Measurements from ENCODE around the gene GFAP. TPM values are rescaled to one million over a fixed set of nuclear protein-coding genes. Genes with fewer than 3 reads are reported as not detected.

The GFAP gene
- total RNA-seq, 1 experiment from 2014 or later = not detected

DNA sequence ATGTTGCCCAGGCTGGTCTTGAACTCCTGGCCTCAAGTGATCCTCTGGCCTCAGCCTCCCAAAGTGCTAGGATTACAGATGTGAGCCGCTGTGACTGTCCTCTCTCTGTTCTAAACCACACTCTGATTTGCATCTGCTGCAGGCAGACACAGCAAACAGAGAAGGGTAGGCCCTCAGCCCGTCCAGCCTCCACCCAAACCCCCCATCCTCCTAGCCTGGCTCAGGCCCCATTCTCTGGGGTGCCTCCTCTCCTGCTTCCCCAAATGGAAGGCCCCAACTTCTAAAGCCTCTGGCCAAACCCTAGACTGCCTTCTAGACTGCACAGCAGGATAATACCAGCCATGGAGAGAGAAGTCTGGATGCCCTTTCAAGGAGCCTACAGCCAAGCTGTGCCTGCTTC is 4.1 kb upstream of the GFAP start:
- intact Hi-C loops (cut with micrococcal nuclease; ENCODE audit: unreplicated experiment) = loop anchor here (10.0 kb wide), 1 partner anchor 215 kb away; the partner anchor contains the start of genes ACBD4 and PLCD3
- H3K4me1 Mint-ChIP-seq (ENCODE audit: low read depth, unreplicated experiment) = peaks cover 25% of the 10 kb centered on the region
- TF ChIP-seq, protein P1, sequence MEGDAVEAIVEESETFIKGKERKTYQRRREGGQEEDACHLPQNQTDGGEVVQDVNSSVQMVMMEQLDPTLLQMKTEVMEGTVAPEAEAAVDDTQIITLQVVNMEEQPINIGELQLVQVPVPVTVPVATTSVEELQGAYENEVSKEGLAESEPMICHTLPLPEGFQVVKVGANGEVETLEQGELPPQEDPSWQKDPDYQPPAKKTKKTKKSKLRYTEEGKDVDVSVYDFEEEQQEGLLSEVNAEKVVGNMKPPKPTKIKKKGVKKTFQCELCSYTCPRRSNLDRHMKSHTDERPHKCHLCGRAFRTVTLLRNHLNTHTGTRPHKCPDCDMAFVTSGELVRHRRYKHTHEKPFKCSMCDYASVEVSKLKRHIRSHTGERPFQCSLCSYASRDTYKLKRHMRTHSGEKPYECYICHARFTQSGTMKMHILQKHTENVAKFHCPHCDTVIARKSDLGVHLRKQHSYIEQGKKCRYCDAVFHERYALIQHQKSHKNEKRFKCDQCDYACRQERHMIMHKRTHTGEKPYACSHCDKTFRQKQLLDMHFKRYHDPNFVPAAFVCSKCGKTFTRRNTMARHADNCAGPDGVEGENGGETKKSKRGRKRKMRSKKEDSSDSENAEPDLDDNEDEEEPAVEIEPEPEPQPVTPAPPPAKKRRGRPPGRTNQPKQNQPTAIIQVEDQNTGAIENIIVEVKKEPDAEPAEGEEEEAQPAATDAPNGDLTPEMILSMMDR (IDR thresholded peaks at IDR 0.05; ENCODE audit: unreplicated experiment) = no peak
- no peaks in the 10 kb centered on the region for H3K9me3 Mint-ChIP-seq (ENCODE audit: low read depth, unreplicated experiment)
- peaks cover 14% of the 10 kb centered on the region for H3K36me3 Mint-ChIP-seq (ENCODE audit: insufficient read depth, unreplicated experiment)
- DNase-seq = no peak
- H3K4me3 Mint-ChIP-seq (ENCODE audit: low read depth, unreplicated experiment) = no peak overlapping the region
- no peak overlapping the region for H3K27ac Mint-ChIP-seq (ENCODE audit: unreplicated experiment)
- no TSS peak for BruUV-seq (replicated peaks)
- CTCF ChIA-PET = interaction anchor here (0.9 to 3.3 kb wide), 7 partner anchors 19 to 216 kb away, joined by 3 to 78 read pairs (median 4); partner anchors contain the start of gene ACBD4
- peaks cover 50% of the 10 kb centered on the region for H3K27me3 Mint-ChIP-seq (ENCODE audit: unreplicated experiment)

DNA sequence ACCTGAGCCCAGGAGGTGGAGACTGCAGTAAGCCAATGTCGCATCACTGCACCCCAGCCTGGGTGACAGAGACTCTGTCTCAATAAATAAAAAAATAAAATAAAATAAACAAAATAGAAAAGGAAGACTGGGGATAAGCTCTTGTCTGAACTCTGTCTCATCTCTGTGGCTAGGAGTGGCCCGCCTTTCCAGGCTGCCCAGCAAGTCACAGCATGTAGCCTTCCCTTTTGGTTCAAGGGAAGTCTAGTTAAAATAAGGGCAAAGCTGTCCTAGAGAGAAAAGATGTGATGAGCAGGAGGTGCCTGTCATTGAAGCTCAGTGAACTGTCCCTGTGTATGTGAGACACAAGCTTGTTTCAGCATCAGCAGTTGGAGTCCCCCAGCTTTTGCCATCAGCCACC is 2.7 kb upstream of the GFAP start:
- no peaks in the 10 kb centered on the region for H3K9me3 Mint-ChIP-seq (ENCODE audit: low read depth, unreplicated experiment)
- no peak overlapping the region for H3K4me3 Mint-ChIP-seq (ENCODE audit: low read depth, unreplicated experiment)
- peaks cover 62% of the 10 kb centered on the region for H3K27me3 Mint-ChIP-seq (ENCODE audit: unreplicated experiment)
- CTCF ChIA-PET = interaction anchor here (0.5 to 1.5 kb wide), 7 partner anchors 21 to 216 kb away, joined by 3 to 6 read pairs (median 4); no protein-coding TSS in a partner anchor
- intact Hi-C loops (cut with micrococcal nuclease; ENCODE audit: unreplicated experiment) = loop anchor here (10.0 kb wide), 1 partner anchor 217 kb away; the partner anchor contains the start of genes ACBD4 and PLCD3
- TF ChIP-seq, protein P1 (IDR thresholded peaks at IDR 0.05; ENCODE audit: unreplicated experiment) = no peak
- peaks cover 33% of the 10 kb centered on the region for H3K4me1 Mint-ChIP-seq (ENCODE audit: low read depth, unreplicated experiment)
- H3K36me3 Mint-ChIP-seq (ENCODE audit: insufficient read depth, unreplicated experiment) = peaks cover under 1% of the 10 kb centered on the region
- no peak for DNase-seq
- no TSS peak for BruUV-seq (replicated peaks)
- no peak overlapping the region for H3K27ac Mint-ChIP-seq (ENCODE audit: unreplicated experiment)

DNA sequence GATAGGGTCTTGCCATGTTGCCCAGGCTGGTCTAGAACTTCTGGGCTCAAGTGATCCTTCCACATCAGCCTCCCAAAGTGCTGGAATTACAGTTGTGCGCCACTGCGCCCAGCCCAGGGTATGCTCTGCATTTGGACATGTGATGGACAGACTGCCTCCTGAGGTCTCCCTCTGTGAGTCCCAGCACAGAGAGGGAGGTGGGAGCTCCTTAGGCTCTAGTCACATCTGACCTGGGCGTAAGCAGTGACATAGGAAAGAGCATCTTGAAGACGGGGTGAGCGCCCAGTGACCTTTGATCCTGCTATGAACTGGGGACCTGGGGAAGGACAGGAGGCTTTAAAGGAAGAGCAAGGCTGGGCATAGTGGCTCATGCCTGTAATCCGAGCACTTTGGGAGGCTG is 2.2 kb upstream of the GFAP start:
- Mint-ChIP-seq H3K9me3 (ENCODE audit: low read depth, unreplicated experiment) (no peaks in the 10 kb centered on the region), H3K27ac (ENCODE audit: unreplicated experiment) (no peak overlapping the region), H3K4me1 (ENCODE audit: low read depth, unreplicated experiment) (peaks cover 33% of the 10 kb centered on the region), H3K27me3 (ENCODE audit: unreplicated experiment) (peaks cover 62% of the 10 kb centered on the region), H3K36me3 (ENCODE audit: insufficient read depth, unreplicated experiment) (no peaks in the 10 kb centered on the region), H3K4me3 (ENCODE audit: low read depth, unreplicated experiment) (no peak overlapping the region)
- TF ChIP-seq, protein P1 (IDR thresholded peaks at IDR 0.05; ENCODE audit: unreplicated experiment) = no peak
- CTCF ChIA-PET = interaction anchor here (0.5 to 1.5 kb wide), 7 partner anchors 37 to 108 kb away, joined by 3 to 6 read pairs (median 4); no protein-coding TSS in a partner anchor
- intact Hi-C loops (cut with micrococcal nuclease; ENCODE audit: unreplicated experiment) = loop anchor here (10.0 kb wide), 1 partner anchor 217 kb away; the partner anchor contains the start of genes ACBD4 and PLCD3
- DNase-seq = no peak
- no TSS peak for BruUV-seq (replicated peaks)

DNA sequence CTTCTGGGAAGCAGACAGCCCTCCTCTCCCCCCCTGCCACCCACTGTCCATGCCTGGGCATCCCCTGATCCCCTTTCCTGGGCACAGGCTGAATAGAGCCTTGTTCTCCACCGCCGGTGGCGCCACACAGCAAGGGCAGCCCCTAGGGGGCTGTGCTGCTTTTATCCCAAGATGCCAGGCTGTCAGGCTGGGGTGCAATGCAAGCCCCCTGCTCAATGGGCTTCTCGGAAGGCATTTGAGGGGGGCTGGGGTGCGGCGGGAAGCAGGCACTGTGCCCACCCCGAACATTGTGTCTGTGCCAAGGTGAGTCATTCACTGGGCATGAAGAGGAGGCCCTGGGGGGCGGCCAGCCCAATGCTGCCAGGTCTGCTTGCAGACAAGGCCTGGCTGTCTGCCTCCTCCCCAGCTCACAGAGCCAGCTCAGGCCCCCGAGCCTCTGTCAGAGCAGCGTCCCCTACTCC is 1.5 kb upstream of the GFAP start:
- Mint-ChIP-seq H3K4me3 (ENCODE audit: low read depth, unreplicated experiment) (no peak overlapping the region), H3K27me3 (ENCODE audit: unreplicated experiment) (peaks cover 62% of the 10 kb centered on the region), H3K27ac (ENCODE audit: unreplicated experiment) (no peak overlapping the region), H3K9me3 (ENCODE audit: low read depth, unreplicated experiment) (no peaks in the 10 kb centered on the region), H3K36me3 (ENCODE audit: insufficient read depth, unreplicated experiment) (no peaks in the 10 kb centered on the region), H3K4me1 (ENCODE audit: low read depth, unreplicated experiment) (peaks cover 33% of the 10 kb centered on the region)
- BruUV-seq (replicated peaks) = no TSS peak
- DNase-seq = peak; percentile 75
- CTCF ChIA-PET = interaction anchor here (0.6 to 0.7 kb wide), 5 partner anchors 41 to 1030 kb away, joined by 3 to 6 read pairs (median 4); no protein-coding TSS in a partner anchor
- TF ChIP-seq, protein P1 (IDR thresholded peaks at IDR 0.05; ENCODE audit: unreplicated experiment) = no peak
- intact Hi-C loops (cut with micrococcal nuclease; ENCODE audit: unreplicated experiment) = loop anchor here (10.0 kb wide), 1 partner anchor 218 kb away; the partner anchor contains the start of genes ACBD4 and PLCD3
